Testis (tissue), 2 donors: ENCODE measurements around the gene EMC9.

Source experiments
- CTCF ChIP-seq, 3 experiments: fragments of 450-650 bp in 2 of 3; fragments of 200-600 bp in 1 of 3; sonication (generic) in 1 of 3; IDR thresholded peaks; one replicate each; pipeline ENCODE4 v1.5.1; 2016 to 2019; ENCODE audit warnings: antibody characterized with exemption in 3 of 3, mild to moderate bottlenecking in 2 of 3, moderate library complexity in 1 of 3
- POLR2A ChIP-seq: fragments of 450-650 bp; IDR thresholded peaks from one replicate; pipeline ENCODE4 v1.6.1; 2017; ENCODE audit warnings: antibody characterized with exemption, mild to moderate bottlenecking, moderate library complexity

- TF ChIP-seq CTCF (IDR thresholded peaks at IDR 0.05), result no peak
- no peak for TF ChIP-seq POLR2A
Observed at GRCh38 chr14:24132976-24133375, 8.4 kb downstream of the EMC9 start.
